Measurements from ENCODE around the gene NUBP1.
"Not testable (repeated sequence)": the region's sequence is repeated elsewhere in the genome, so short reads cannot be mapped to it uniquely, and the experiment has no call there.

The NUBP1 gene

DNA sequence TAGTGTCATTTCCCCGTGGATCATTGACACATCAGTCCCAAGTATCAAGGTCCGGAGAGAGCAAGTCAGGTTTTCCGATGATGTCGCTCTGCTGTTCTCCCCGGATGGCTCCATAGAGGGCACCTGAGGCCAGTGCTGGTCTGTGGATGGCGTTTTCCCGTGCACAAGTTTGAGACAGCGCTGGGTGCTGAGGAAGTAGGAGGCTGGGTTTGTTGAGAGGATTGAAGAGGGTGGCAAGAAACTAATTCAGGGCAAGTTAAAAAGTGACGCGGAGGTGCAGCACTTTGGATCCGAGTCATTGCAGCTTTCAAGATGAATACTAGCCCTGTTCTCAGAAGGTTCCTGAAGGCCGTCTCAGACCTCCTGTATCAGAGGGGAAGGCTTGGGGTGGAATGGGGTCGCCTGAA is 7.7 kb downstream of the NUBP1 start:
- no peak for DNase-seq (ENCODE audit: low read depth, low spot score)

DNA sequence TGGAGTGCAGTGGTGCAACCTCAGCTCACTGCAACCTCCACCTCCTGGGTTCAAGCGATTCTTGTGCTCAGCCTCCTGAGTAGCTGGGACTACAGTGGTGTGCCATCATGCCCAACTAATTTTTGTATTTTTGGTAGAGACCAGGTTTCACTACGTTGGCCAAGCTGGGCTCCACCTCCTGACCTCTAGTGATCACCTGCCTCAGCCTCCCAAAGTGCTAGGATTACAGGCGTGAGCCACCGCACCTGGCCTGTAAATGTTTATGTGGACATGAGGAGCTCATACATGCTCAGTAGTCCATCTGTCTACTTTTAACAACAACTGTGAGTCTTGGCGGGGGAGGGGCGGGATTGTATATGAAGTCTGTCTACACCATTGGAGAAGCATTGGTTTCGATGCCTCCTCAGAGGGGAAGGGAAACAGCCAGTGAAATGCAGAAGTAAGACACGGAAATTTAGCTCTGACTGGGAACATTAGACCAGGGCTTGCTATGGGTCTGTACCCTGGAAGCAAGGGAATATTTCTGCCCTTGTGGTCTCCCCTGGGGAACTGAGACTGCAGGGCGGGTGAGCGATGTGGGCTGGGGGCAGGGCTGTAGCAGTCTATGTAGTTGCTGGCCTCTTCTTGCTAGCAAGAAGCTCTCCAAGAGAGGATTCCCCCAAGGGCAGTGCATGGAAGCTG is 9.3 kb downstream of the NUBP1 start:
- no peak for DNase-seq (ENCODE audit: low read depth, low spot score)

DNA sequence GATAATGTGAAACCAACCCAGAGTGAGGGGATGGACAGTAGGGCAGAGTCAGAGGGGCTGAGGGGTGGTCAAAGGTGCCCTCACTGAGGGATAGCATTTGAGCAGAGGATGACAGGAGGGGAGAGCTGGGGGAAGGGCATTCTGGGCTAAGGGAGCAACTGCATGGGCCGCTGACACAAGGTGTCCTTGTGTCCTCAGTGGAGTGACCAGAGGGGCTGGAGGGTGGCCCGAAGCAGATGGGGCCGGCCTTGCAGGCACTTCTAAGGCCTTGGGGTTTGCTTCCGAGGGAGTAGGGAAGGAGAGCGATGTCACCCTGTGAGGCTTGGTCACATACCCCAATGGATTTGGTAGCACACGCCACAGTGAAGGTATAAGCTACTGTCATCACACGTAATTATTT is 10.0 kb downstream of the NUBP1 start:
- no peak for DNase-seq (ENCODE audit: low read depth, low spot score)

DNA sequence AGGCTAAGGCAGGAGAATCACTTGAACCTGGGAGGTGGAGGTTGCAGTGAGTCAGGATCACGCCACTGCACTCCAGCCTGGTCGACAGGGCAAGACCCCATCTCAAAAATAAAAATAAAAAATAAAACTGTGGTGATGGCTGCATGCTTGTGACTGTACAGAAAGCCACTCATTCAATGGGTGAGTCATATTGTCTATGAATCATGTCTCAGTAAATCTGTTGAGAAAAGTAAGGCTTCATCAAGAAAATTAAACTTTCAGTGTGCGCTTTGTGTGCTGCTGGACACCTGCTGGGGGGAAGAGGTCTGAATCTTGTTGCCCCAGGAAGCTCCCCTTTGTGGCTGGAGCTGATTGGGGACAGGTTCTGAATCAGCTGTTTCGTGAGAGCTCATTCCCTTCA is 11.3 kb downstream of the NUBP1 start:
- DNase-seq (ENCODE audit: low read depth, low spot score) = no peak

DNA sequence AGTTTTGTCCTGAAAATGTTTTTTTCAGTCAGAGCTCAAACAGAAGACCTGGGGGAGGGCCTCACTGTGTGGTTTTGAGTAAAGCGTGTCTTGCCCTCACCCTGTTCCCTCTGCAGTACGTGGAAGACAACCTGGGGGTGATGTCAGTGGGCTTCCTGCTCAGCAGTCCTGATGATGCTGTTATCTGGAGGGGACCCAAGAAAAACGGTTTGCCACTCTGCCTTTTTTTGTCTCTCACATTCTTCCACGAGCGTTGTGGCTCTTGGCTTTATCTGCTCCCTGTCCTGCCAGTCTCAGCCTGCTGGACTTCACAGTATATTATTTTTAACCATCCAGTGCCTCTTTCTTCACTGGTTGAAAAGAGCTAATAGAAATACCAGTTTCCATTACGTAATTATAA is 12.9 kb downstream of the NUBP1 start:
- no peak for DNase-seq (ENCODE audit: low read depth, low spot score)

DNA sequence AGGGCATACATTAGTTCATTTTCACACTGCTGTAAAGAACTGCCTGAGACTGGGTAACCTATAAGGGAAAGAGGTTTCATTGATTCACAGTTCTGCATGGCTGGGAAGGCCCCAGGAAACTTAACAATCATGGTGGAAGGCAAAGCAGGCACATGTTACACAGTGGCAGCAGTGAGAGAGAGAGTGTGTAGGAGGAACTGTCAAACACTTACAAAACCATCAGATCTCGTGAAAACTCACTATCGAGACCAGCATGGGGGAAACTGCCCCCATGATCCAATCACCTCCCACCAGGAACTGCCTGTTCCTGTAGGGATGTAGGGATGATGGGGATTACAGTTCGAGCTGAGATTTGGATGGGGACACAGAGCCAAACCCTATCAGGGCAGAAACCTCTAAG is 17.2 kb downstream of the NUBP1 start:
- DNase-seq (ENCODE audit: low read depth, low spot score) = no peak

DNA sequence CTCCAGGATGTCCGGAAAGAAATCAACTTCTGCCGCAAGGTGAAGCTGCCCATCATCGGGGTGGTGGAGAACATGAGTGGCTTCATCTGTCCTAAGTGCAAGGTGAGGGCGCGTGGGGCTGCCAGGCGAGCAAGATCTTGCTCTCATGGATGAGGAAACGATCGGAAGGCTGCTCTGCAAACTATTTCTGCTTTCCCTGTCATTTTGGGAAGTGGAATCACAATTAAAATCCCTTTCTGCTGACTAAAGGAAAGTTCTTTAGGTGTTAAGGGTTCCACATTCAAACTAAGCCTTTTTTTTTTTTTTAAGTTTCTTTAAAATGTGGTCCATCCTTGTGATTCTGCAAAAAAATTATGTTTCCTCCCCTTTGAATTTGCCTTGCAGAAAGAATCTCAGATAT is 17.7 kb downstream of the NUBP1 start:
- no peak for DNase-seq (ENCODE audit: low read depth, low spot score)

DNA sequence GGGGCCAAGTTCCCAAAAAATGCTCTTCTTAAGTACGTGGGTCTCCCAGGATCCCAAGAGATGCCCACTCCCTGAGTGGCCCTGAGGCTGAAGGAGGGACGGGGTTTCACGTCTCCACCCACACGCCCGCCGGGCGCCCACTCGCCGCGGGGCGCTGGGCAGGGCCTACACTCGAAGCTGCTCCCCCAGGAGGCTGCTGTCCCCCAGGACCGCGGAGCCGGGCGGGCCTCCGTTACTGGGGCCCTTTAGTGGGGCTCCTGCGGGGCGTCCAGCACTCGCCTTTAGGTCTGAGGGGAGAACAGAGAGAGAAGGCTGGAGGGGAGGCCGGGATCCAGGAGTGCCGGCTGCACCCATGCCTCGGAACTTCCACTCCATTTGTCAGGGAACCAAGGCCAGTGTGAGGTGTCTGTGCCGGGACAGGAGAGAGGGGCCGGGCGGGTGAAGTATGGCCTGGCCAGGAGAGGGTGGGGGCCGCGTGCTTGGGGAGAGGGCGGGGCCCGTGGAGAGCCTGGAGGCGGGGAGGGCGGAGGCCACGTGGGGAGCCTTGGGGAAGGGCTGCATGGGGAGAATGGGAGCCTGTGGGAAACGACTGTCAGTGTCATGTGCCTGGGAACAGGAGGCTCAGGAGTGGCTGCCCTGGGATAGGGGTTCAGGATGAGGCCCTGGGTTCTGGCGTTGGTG is 18.8 kb downstream of the NUBP1 start:
- no peak for DNase-seq (ENCODE audit: low read depth, low spot score)

DNA sequence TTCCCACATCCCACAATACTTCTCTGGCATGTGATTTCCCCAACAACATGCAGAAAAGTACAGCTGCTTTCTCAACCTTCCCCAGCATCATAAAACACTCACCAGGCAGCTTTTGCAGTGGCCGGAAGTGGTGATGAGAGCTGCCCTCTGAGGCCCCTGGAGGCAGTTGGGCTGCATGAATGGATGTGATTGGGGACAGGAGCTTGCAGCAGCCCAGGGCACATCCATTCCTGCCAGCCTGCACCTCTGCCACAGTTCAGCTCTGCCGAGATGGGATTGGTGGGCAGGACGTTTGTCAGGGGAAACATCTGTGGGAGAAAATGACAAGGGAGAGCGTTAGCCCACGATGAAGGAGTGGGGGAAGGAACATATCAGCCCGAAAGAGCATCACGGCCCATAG is 19.8 kb downstream of the NUBP1 start:
- DNase-seq (ENCODE audit: low read depth, low spot score) = no peak

DNA sequence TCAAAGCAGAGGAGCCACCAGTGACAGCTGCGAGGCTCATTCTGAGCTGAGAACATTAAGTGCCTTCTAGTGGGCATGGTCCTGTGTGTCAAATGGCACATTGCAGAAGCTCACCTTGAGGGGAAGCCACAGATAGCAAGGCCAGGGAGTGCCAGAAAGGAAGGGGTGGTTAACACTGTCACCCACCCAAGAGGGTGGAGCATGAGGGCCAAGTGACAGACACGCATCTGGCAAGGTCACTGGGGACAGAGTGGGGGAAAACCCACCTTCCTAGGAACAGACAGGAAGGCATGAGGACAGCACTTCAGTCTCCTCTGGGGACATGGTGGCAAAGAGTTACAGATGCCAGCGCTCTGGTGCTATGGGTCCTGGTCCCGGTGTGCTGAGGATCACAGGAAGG is 22.1 kb downstream of the NUBP1 start:
- no peak for DNase-seq (ENCODE audit: low read depth, low spot score)

DNA sequence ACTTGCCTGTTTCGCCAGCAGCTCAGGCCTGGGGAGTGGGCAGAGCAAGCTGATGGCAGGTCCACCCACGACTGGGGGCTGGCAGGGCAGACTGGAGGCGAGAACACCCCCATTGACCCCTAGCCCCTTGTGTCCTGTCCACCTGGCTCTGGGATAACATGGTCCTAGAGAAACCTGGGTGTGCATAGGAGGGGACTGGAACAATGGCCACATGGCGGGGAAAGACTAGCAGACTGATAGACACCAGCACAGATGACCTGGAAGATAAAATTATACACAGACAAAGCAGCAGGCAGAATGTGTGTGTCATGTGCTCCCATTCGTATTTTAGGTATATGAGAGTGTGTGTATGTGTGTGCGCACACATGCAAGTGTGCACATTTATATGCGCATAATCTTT is 23.5 kb downstream of the NUBP1 start:
- no peak for DNase-seq (ENCODE audit: low read depth, low spot score)

DNA sequence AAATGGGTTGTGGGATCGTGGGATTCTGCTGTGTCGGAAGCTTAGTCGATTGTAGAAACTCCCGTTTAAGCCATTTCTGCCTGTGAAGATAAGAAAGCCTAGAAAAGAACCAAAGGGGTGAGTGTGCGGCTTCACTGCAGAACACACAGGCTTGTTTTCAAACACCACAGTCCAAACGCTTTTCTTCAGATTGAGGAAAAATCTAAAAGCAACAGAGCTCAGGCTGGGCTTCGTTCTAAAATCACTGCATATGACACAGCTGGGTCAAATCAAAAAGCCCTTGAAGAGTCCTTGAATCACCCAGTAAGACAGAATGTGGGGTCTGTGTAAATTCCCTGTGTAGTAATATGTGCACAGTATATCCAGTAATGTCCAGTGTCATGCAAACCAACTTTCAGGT is 25.7 kb downstream of the NUBP1 start:
- DNase-seq (ENCODE audit: low read depth, low spot score) = no peak

DNA sequence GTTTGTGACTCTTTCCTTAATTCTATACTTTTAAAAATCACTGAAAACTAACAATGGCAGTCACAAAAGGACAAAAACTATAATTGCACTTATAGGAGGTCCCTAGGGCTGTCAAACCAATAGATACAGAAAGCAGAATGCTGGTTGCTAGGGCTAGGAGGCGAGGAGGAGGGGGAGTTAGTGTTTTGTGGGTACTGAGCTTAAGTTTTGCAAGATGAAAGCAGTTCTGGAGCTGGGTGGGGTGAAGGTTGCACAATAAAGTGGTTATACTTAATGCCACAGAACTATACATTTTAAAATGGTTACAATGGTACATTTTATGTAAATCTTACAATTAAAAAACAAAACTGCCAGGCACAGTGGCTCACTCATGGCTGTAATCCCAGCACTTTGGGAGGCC is 27.3 kb downstream of the NUBP1 start:
- DNase-seq (ENCODE audit: low read depth, low spot score) = no peak

DNA sequence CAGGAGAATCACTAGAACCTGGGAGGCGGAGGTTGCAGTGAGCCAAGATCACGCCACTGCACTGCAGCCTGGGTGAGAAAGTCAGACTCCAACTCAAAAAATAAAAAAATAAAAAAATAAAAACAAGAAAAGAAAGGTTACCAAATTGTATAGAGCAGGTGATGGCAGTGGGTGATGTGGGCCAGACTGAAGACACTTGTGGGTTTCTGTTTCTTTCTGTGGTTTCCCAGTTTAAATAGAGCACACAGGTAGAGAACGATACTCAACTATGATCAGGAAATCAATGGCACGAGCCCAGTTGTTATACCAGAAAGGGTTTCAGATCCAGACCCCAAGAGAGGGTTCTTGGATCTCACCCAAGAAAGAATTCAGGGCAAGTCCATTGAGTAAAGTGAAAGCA is 32.6 kb downstream of the NUBP1 start:
- DNase-seq (ENCODE audit: low read depth, low spot score) = no peak

DNA sequence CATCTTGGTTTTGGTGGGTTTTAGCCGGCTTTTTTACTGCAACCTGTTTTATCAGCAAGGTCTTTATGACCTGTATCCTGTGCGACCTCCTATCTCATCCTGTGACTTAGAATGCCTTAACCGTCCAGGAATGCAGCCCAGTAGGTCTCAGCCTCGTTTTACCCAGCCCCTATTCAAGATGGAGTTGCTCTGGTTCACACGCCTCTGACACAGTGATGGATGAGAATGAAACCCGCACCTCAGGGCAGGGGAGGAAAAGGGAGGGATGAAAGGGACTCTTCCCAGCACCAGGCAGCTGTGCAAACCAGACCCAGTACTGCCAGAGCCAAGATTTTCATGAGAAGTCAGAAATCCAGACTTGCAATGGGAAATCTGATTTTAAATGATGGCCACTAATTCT is 33.3 kb downstream of the NUBP1 start:
- not testable (repeated sequence) for DNase-seq (ENCODE audit: low read depth, low spot score)

DNA sequence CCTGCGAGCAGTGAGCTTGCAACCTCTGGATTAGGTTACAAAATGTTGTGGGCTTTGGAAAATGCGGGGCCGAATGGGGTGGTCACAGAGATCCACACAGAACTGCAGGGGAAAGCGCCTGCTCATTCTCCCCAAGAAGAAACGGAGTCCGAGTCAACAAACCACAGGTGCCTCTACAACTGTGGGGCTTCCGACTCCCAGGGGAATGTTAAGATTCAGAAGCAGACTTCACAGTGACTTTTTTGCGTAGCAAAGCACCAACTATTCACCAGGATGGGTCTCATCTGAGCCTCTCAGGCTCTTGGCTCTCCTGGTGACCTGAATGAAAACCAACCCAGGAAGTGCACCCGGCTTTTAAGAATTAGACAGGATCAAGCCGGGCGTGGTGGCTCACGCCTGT is 33.7 kb downstream of the NUBP1 start:
- DNase-seq (ENCODE audit: low read depth, low spot score) = no peak

DNA sequence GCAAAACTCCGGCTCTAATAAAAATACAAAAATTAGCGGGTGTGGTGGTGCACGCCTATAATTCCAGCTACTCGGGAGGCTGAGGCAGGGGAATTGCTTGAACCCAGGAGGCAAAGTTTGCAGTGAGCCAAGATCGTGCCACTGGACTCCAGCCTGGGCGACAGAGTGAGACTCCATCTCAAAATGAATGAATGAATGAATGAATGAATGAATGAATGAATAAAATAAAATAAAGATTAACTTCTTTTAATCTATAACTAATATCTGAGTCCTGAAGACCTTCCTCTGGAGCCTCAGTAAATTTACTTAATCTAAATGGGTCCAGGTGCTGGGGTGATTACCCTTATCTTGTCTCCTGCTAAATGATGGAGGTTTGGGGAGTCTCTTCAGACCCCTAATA is 36.3 kb downstream of the NUBP1 start:
- not testable (repeated sequence) for DNase-seq (ENCODE audit: low read depth, low spot score)

DNA sequence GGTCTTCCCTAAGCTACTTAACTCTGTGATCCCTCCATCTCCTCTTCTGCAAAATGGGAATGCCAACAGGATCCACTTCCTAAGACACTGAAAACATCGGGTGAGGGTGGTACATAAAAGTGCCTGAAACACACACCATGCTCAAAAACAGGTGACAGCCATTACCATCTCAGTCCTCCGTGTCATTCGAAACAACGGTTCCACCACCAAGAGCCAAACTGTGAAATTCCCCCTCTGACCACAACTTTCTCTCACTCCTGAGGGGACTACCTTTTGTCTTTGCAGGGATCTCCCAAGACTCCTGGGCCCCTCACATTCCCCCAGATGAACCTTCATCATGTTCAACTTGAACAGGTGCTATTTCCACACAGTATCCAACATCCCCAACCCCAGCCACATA is 37.0 kb downstream of the NUBP1 start:
- DNase-seq (ENCODE audit: low read depth, low spot score) = no peak

DNA sequence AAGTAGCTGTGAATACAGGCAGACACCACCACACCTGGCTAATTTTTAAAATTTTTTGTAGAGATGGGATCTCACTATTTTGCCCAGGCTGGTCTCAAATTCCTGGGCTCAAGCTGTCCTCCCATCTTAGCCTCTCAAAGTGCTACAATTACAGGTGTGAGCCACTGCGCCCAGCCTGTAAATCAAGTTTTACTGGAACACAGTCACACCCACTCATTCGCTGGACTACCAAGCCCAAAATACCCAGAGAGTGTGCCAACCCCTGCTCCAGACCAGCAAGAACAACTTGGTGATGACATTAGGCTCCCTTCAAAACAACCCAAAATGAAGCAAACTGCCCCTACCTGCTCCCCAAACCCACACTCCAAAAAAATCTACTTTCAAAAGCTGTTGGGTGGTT is 39.0 kb downstream of the NUBP1 start:
- no peak for DNase-seq (ENCODE audit: low read depth, low spot score)

DNA sequence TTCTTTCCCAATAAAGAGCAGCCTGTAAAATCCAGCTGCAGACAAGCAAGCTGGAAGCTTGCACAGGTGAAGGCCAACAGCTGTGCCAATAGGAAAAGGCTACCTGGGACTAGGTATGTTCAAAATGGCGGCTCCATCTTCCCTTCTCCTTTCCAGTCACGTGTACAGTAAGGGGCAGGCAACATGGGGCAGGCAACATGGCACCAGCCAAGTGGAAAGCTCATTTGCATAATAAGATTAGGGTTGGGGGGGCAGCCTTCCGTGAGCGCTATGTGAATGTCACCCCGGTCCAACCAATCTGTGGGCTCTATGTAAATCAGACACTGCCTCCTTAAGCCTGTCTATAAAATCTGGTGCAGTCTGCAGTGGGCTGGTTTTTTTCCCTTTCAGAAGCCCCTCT is 43.7 kb downstream of the NUBP1 start:
- no peak for DNase-seq (ENCODE audit: low read depth, low spot score)

DNA sequence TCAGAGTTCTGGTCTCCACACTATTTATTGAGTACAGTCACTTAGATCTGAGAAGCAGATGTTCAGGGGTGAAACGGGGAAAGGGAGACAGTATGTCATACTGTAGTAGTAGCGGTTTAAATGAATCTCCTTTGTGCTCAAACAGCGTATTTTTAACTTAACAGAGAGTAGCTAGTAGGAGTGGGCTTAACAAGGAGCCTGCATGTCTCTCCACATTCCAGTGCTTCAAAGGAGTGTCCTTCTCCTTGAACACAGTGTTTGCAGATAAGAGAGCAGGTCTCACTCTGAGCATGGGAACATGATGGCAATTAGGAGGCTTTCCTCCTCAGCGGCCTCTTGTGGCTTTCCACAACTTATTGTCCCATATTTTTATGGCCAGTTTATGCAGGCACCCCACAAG is 45.0 kb downstream of the NUBP1 start:
- DNase-seq (ENCODE audit: low read depth, low spot score) = not testable (repeated sequence)

DNA sequence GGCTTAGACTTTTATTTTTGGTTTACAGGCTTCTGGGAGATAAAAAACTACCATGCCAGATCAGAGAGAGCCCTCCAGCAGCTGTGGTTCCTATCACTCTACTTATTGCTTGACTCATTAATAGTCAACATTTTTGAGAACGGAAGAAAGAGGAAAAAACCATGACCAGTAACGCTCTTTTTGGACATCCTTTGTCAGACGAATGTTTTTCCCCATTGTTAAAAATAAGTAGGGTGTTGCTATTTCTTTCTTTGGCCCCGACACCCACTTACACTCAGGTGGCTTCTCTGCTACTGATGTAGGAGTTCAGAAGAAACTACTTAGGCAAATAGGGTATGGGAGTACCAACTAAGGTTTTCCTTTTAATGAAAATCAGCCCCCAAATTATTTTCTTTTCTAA is 47.4 kb downstream of the NUBP1 start:
- no peak for DNase-seq (ENCODE audit: low read depth, low spot score)

DNA sequence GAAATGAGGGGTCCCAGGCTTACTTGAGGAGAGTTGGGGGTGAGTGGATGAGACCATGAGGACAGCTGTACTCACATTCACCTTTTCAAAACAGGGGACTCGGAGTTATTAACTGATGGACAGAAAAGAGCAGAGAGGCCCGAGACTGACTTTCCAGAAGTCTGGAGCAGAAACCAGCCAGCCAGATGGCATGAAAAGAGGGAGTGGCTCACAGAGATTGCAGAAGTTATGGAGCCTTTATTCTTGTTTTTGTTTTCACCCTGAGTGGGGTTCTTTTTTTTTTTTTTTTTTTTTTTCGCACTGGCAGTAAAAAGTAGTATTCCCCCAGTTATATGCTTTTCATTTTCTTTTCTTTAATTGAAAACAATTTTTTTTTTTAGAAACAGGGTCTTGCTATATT is 56.1 kb downstream of the NUBP1 start:
- DNase-seq (ENCODE audit: low read depth, low spot score) = no peak

DNA sequence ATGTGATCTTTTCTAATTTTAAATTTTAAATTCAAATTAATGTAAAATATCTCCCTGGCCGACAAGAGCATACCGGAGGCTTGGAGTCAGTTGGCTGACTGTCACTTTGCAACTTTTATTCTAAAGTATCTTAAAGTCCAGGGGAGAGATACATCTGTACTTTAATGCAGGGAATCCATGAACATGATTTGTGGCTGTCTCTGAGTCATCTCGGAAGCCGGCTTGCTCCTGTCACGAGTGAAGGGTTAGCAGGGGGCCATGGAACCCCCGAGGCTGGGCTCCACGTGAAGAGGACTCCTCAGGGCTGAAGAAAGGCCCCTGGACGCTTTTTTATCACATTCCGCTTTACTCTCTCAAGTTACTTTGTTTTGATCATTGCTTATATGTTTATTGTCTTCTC is 61.7 kb downstream of the NUBP1 start:
- DNase-seq (ENCODE audit: low read depth, low spot score) = no peak

Measured in activated naive CD8-positive, alpha-beta T cell treated with anti-CD3 and anti-CD28 coated beads, Interleukin-2, amount 50 U/mL, for 16 hours (primary cell).